Measurements from ENCODE around the gene MYO9A. TPM values are rescaled to one million over a fixed set of nuclear protein-coding genes. Genes with fewer than 3 reads are reported as not detected.
"Not testable (repeated sequence)": the region's sequence is repeated elsewhere in the genome, so short reads cannot be mapped to it uniquely, and the experiment has no call there.

MYO9A gene
- total RNA-seq, 1 donor from 2014 or later, result 16.6 TPM

GRCh38 chr15:72141171-72142084, 23.5 kb upstream of the MYO9A start:
- intact Hi-C loops (cut with micrococcal nuclease), result no loop called here

DNA sequence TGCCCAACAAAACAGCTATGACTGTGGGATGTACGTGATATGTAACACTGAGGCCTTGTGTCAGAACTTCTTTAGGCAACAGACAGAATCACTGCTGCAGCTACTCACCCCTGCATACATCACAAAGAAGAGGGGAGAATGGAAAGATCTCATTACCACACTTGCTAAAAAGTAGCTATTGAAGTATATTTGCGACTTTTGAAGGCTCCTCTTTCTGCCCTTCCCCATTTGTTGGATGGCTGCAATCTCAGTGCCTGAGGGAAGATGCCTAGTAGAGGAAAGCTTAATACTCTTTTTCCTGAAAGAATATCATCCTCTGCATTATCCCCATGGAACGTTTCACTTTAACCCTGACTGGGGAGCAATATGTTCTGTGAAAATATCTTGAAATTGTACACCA, 22.1 kb upstream of the MYO9A start:
- intact Hi-C loops (cut with micrococcal nuclease), result no loop called here

DNA sequence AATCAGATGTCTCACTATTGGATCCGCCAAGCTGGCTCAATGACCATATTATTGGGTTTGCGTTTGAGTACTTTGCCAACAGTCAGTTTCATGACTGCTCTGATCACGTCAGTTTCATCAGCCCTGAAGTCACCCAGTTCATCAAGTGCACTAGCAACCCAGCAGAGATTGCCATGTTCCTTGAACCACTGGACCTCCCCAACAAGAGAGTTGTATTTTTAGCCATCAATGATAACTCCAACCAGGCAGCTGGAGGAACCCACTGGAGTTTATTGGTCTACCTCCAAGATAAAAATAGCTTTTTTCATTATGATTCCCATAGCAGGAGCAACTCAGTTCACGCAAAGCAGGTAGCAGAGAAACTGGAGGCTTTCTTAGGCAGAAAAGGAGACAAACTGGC, 21.7 kb upstream of the MYO9A start:
- intact Hi-C loops (cut with micrococcal nuclease), result no loop called here

DNA sequence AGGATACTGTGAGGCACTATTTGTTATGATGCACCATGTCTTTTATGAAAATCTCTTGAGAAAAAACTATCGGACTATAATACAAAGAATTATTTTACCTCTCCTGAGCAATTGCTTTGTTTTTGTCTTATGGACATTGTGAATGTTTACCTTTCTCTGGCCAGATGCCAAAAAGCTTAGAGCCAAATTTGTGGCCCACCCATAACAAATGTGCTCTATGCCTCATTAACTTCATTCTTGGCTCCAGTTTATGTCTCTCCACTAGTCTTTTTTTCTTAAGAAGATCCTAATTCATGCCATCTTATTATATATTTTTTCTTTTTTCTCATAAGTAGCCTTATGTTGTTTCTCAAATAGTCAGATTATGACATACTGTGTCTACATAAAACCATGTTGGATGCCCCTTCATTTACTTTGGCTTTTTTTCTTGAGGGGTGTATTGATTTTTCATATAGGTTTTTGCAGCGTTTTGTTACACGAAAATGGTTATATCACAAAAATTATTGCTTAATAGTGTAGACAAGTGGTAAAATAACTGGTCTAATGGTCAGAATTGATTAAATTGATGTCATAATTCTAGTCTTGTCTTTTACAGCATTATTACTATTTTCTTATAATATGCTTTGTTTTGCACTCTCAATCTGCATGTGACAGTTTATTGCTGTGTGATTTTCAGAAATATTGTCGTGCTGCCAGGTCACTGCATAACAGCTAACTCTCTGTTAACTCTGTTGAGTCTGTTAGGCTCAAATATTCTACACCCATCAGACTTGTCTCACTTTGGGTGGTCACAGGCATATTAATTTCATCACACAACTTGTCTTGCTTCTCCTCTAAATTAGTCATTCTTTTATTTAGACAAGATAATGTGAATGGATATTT, 18.5 kb upstream of the MYO9A start:
- intact Hi-C loops (cut with micrococcal nuclease), result no loop called here

DNA sequence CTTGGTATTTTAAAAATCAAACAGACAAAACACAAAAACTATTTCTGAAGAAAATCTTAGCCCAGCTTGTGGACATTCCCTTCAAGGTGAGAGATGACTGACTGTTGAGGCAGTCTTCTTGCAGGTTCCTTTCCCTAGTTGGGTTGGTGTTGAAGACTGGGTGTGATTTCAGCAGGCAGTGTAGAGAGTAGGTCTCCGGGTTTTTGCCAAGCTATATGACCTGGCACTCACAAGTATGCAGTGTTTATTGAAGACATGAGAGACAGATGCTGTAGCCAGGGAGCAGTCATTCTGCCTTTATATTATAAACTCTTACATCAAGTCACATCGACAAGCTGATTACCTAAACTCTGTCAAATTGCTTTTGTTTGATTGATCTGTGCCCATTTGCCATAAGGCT, 17.8 kb upstream of the MYO9A start:
- intact Hi-C loops (cut with micrococcal nuclease), result no loop called here

DNA sequence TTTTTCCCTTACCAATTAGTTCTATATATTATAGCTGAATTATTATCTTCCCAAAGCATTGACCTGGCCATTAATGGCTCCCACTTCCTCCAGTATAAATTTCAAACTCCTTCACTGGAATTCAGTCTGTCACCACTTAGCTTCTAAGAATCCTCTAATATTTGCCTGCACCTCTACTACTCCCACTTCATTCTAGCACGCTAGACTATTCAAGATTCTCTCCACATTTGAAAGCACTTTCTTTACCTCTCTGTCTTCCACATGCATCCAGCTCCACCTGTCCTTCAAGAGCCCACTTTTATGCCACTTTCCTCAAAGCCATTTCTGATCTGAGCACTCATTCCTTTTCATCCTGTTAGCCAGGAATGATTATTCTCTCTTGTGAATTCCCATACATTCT, 15.3 kb upstream of the MYO9A start:
- intact Hi-C loops (cut with micrococcal nuclease), result no loop called here

DNA sequence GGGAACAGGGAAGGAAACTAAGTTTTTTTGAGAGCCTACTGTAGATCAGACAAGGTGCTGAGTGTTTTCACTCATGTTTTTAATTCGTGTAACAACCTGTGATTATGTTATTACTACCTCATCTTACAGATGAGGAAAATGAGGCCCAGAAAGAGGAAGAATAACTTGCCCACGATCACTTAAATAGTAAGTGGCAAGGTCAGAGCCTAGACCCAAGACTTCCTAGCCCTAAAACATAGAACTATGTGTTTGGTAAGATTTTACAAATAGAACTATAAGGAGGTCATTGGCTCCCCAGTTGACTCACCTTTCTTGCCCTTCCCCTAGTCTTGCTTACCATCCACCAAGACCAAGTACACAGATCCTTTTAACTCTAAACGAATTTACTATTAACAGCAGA, 14.0 kb upstream of the MYO9A start:
- intact Hi-C loops (cut with micrococcal nuclease), result no loop called here

GRCh38 chr15:72130272-72130671, 12.3 kb upstream of the MYO9A start:
- intact Hi-C loops (cut with micrococcal nuclease), result no loop called here

GRCh38 chr15:72128359-72128758, 10.4 kb upstream of the MYO9A start:
- intact Hi-C loops (cut with micrococcal nuclease), result no loop called here

GRCh38 chr15:72127724-72128322, 9.9 kb upstream of the MYO9A start:
- intact Hi-C loops (cut with micrococcal nuclease), result no loop called here

DNA sequence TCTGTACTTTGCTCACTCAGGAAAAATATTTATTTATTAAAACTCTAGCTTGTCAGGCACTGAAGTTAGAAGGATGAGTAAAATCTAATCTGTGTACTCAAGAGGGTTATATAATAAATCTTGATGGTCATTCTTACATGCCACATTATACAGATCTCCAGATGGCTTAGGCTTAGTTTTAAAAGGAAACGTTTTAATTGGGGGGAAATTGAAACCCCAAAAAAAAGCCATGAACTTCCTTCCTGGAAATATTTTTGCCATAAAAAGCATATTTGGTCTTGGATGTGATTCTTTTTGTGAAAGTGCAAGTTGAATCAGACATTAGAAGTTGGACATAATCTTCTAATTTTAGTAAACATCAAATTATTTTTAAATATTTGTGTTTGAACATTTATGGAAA, 6.3 kb upstream of the MYO9A start:
- intact Hi-C loops (cut with micrococcal nuclease), result no loop called here

- intact Hi-C loops (cut with micrococcal nuclease), result loop anchor here (1.0 to 5.0 kb wide), 4 partner anchors 111 to 355 kb away; partner anchors contain the start of genes ARIH1, HEXA and PARP6
Measured at GRCh38 chr15:72117486-72118016, 399 bp downstream of the MYO9A start.

DNA sequence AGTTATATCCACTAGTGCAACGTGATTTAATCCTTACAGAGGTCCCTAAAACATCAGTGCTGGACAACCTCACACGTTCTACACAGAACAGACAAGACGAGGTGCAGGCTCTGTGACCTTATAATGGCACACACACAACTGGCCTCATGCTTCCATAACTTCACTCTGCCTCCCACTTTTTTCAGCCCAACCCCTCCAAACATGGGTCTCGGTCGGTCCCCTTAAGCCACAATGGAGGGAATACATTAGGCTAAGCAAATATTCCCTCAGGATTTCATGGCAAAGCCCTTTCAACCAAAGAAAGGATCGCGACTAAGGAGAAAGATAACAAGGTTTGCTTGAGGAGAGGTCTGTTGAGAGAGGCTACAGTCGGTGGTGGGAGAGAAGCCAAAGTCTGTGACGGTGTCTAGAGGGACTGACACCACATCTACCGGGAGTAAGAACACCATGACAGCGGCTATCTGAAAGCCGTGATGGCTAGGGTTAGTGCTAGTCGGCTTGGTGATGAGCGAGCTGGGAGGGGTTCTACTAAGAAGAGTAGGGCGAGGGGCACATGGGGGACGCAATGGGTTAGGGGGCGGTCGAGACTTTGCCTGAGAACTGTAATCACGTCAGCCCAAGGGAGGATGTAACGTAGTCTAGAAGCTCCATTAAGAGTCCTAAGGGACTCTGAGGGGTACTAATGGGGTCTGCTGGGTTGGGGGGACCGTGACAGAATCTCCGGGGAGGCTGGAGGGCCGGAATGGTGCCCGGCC, 1.0 kb downstream of the MYO9A start:
- intact Hi-C loops (cut with micrococcal nuclease), result loop anchor here (1.0 to 5.0 kb wide), 2 partner anchors 155 to 355 kb away; partner anchors contain the start of genes ARIH1 and PARP6

DNA sequence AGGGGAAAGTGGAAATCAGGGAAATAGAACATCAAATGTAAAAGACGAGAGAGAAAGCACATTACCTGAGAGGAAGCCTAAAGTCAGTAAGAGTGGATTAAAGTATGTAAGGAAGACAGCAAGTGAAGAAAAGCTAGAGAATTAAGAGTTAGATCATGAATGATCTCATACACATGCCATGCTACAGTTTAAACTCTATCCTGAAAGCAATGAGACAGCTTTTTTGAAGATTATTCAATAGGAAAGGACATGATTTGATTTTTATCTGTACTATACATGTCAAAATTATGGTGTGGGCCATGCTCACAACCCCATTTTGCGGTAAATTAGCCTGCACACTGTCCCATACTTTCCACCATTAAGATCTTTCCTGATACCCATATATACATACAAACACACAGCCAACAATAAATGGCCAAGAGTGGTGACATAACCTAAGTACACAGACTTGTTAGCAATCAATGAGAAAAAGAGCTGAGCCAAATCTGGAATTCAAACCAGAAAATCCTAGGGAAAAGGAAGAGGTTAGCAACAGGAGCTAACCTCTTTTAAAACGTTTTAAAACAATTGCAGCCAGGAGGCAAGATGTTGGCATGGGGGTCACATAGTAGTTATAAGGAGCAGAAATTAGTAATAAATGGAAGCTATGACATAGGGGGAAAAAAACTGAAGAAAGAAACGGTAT, 4.5 kb downstream of the MYO9A start:
- intact Hi-C loops (cut with micrococcal nuclease), result no loop called here

DNA sequence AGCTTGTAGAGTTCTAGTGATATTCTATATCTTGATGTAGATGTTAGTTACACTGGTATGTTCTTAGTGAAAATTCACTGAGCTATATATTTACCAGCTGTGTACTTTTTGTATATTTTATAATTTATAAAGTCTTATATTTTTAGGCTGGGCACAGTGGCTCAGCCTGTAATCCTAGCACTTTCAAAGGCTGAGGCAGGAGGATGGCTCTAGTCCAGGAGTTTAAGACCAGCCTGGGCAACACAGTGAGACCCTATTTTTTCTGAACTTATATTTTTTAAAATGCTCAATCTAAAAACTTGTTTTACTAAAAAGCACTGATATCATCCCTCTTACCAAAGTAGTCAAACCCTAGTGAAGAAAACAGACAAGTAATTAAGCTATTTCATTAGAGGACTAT, 5.1 kb downstream of the MYO9A start:
- intact Hi-C loops (cut with micrococcal nuclease), result no loop called here

- intact Hi-C loops (cut with micrococcal nuclease), result no loop called here
Measured at GRCh38 chr15:72112116-72112515, 5.8 kb downstream of the MYO9A start.

DNA sequence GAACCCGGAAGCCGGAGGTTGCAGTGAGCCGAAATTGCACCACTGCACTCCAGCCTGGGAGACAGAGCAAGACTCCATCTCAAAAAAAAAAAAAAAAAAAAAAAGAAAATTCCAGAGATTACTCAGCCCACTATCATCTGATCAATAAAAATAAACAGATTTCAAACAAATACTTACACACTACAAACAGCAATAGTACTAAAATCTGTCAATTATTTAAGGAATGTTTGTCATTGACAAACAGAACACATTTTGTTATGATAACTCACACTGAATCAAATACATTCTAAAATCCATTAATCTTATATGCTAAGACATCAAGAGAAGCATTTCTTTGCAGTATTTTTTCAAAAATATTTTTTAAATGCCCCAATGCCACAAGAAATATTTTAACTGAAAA, 7.6 kb downstream of the MYO9A start:
- intact Hi-C loops (cut with micrococcal nuclease), result no loop called here

DNA sequence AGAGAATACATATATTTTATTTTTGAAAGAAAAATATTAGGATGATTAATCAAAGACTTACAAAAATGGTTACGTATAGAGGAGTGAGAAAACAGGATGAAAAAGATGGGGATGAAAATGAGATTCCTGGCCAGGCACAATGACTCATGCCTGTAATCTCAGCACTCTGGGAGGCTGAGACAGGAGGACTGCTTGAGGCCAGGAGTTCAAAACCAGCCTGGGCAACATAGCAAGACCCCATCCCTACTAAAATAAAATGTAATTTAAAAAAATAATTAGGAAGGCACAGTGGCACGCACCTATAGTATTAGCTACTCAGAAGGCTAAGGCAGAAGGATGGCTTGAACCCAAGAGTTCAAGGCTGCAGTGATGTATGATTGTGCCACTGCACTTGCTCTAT, 11.9 kb downstream of the MYO9A start:
- intact Hi-C loops (cut with micrococcal nuclease), result no loop called here

GRCh38 chr15:72105111-72105510, 12.8 kb downstream of the MYO9A start:
- intact Hi-C loops (cut with micrococcal nuclease), result no loop called here

DNA sequence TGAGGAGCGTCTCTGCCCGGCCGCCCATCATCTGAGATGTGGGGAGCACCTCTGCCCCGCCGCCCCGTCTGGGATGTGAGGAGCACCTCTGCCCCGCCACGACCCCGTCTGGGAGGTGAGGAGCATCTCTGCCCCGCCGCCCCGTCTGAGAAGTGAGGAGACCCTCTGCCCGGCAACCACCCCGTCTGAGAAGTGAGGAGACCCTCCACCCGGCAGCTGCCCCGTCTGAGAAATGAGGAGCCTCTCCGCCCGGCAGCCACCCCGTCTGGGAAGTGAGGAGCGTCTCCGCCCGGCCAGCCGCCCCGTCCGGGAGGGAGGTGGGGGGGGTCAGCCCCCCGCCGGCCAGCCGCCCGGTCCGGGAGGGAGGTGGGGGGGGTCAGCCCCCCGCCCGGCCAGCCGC, 17.4 kb downstream of the MYO9A start:
- intact Hi-C loops (cut with micrococcal nuclease), result not testable (repeated sequence)
